Testis (tissue), 2 donors: ENCODE data around the gene ALOX12B.

Experiments
- POLR2A ChIP-seq: fragments of 450-650 bp; IDR thresholded peaks from one replicate; pipeline ENCODE4 v1.6.1; 2017; ENCODE audit warnings: antibody characterized with exemption, mild to moderate bottlenecking, moderate library complexity
- TF ChIP-seq, protein P1 (sequence below), 3 experiments: fragments of 450-650 bp in 2 of 3; fragments of 200-600 bp in 1 of 3; sonication (generic) in 1 of 3; IDR thresholded peaks; one replicate each; pipeline ENCODE4 v1.5.1; 2016 to 2019; ENCODE audit warnings: antibody characterized with exemption in 3 of 3, mild to moderate bottlenecking in 2 of 3, moderate library complexity in 1 of 3

DNA sequence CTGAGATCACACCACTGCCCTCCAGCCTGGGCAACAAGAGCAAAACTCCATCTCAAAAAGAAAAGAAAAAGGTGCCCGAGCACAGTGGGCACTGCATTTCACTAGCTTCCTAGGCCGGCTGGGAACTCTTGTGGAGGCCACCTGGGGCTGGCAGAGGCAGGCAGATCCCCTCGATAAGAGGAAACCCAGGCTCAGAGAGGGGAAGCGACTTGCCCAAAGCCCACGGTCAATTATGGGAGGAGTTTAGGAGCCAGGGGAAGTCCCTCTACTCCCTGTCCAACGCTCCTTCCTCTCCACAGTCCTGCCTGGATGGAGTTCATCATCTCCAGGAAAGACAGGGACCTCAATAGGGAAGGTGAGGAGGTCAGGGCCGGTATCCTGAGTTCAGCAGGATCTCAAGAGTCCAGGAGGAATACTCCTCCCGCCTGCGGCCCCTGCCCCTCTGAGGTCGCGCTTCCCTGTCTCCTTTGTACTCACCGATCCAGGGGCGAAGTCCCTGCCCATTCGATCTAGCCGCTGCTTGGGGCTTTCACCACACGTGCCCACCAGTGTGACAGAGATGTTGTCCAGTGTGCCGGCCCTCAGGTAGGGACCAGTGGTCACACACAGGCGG lies 30.0 kb upstream of the ALOX12B start:
- no peak for TF ChIP-seq POLR2A
- TF ChIP-seq, protein P1, sequence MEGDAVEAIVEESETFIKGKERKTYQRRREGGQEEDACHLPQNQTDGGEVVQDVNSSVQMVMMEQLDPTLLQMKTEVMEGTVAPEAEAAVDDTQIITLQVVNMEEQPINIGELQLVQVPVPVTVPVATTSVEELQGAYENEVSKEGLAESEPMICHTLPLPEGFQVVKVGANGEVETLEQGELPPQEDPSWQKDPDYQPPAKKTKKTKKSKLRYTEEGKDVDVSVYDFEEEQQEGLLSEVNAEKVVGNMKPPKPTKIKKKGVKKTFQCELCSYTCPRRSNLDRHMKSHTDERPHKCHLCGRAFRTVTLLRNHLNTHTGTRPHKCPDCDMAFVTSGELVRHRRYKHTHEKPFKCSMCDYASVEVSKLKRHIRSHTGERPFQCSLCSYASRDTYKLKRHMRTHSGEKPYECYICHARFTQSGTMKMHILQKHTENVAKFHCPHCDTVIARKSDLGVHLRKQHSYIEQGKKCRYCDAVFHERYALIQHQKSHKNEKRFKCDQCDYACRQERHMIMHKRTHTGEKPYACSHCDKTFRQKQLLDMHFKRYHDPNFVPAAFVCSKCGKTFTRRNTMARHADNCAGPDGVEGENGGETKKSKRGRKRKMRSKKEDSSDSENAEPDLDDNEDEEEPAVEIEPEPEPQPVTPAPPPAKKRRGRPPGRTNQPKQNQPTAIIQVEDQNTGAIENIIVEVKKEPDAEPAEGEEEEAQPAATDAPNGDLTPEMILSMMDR (IDR thresholded peaks at IDR 0.05) = no peak
